ENCODE data around the gene ITK.
"Not testable (repeated sequence)": the region's sequence is repeated elsewhere in the genome, so short reads cannot be mapped to it uniquely, and the experiment has no call there.

The ITK gene

DNA sequence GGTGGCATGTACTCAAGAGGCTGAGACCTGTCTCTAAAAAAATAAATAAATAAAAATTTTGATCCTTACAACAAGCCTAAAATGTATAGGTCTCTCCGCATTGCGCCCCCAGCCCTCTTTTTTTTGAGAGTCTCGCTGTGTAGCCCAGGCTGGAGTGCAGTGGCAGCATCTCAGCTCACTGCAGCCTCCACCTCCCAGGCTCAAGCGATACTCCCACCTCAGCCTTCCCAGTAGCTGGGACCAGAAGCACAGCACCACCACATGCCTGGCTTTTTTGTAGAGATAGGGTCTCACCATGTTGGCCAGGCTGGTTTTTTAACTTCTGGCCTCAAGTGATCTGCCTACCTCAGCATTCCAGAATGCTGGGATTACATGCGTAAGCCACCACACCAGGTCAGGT lies 12.4 kb upstream of the ITK start:
- DNase-seq = no peak

DNA sequence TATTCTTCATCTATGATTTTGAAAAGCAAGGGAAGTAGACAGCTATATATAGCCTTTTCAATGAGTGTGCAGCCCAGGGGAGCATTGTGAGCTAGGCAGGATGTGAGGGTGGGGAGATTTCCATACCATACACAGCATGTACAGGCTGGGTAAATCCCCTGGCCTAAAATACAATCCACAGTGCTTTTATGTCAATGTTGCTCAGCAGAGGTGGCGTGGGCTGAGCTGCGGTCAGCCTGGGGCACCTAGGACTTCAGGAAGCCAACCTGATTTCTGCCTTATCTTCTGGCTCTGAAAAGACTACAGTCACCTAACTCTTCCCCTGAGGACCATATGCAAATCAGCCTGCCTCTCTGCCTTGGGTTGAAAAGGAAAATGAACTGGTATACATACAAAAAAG lies 8.2 kb upstream of the ITK start:
- peak; percentile 76 for DNase-seq

DNA sequence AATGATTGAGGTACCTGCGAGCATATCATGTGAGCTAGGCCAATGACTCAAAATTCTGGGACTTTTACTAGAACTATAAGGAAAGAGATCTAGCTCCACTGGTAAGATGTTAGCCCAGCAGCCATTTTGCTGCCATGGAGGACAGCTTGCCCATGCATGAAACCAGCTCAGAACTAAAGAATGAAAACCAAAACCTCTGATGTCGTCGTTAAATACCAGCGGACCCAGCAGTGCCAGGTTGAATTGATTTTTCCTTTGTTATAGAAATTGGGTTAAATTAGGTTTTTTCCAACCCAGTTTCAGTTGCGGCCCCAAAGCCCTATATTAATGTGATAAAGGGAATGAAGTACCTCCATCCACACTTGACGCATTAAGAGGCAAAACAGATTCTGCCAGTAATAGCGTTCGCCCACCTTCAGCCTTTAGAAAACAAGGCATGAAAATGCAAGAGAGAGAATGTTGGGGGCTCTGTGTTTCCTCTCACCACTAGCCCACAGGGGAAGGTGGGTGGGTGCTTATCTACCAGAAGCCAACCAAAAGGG lies 5.5 kb upstream of the ITK start:
- no peak for DNase-seq

DNA sequence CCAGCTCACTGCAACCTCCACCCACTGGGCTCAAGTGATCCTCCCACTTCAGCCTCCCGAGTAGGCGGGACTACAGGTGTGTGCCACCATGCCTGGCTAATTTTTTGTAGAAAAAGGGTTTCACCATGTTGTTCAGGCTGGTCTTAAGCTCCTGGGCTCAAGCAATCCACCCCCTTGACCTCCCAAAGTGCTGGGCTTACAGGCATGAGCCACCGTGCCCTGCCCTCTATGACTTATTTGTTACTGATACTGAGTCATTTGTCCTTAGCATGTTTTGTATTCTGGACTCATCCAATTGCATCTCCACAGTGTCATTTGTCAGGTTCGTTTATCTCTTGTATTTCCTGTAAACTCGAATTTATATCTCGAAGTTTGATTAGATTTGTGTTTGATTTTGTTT lies 2.7 kb upstream of the ITK start:
- DNase-seq = no peak

DNA sequence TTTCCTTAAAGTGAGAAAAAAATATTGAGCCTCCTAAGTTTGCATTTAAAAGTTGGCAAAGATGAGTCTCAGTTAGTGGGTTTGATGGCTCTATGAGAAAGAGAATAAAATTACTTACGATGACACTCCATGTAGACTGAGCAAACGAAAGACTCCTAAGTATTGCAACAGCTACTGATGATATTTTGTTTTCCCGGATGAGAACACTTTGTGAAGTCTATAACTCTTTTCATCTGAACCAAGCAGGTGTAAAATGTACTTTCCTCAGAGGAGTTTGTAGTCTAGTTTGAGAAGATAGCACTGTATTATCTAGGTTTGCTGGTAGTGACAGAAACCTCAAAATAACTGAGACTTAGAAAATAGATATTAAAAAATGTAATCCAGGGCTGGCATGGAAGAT lies 1.7 kb upstream of the ITK start:
- no peak for DNase-seq

DNA sequence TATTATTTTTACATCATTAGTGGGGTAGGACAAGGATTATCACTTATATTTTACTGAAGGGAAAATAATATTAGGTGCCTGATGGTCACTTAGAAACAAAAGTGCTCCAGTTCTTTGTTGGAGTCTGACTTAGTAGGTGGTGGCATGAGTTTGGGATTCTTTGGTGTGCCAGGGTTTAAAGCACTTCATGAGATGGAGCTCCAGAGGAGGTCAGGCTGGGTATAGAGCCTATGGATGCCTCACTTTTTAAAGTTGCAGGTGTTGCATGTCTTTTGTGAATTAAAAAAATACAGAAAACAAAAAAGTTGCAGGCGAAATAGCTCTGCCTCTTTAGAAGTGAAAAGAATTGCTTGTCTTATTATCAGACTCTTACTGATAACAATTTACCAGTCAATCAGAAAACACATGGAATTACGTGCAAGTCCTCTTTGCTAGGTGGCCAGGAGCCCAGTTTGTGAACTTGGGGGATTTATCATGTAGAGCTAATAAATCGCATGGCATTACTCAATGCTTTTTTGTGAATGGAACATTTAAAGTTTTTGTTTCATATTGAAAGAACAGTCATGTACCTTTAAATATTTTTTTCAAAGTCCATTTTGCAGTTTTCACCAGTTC lies 1.6 kb downstream of the ITK start:
- no peak for DNase-seq

DNA sequence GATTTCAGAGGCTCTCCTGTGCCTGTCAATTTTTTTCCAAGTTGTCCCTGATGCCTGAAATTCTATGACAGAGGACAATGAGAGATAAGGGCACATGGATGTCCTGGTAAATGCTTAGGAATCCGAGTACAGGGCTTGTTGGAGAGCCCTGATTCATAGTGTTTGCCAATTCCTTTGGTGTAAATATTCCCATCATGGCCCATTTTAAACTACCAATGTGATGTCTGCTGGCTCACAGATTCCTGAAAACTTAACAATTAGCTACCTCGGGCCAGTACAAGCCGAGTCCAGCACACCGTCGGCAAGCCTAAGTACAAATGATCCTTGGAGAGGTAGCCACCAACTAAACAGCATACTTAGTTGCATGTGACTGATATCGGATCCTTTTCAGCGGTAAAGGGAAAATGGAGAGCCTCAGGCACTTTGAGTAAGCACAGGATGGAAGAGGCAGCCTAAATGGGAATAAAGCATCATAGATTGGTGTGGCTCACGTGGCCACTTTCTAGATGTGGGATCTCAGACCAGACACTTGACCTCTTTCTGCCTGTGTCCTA lies 3.6 kb downstream of the ITK start:
- DNase-seq = no peak

DNA sequence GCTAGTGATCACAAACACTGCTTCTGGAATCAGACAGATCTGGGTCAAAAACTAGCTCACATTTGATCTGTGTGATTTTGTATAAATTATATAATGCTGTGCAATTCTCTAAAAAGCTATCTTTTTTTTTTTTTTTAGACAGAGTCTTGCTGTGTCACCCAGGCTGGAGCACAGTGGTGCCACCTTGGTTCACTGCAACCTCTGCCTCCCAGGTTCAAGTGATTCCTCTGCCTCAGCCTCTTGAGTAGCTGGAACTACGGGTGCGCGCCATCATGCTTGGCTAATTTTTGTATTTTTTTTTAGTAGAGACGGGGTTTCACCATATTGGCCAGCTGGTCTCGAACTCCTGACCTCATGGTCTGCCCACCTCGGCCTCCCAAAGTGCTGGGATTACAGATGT lies 4.5 kb downstream of the ITK start:
- DNase-seq = not testable (repeated sequence)

DNA sequence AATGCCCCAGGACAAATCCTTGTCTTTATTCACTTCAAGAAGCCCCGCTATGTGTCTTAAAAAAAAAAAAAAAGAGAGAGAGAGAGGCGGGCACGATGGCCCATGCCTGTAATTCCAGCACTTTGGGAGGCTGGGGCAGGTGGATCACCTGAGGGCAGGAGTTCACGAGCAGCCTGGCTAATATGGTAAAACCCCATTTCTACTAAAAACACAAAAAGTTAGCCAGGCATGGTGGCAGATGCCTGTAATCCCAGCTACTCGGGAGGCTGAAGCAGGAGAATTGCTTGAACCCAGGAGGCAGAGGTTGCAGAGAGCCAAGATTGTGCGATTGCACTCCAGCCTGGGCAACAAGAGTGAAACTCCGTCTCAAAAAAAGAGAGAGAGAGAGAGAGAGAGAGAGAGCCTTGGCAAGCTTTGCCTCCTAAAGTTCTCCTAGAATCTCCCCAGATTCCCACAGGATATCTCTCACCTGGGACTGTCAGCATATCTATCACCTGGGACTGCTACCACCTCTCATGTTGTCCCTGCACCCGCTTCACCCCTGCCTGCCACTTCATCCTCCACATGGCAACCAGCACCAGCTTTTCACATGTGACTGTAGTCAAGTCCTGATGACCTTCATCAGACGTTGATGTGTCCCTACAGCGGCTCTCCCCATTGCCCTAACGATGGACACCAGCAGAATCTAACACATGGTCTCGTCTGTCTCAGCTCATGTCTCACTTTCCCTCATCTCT lies 5.8 kb downstream of the ITK start:
- no peak for DNase-seq

DNA sequence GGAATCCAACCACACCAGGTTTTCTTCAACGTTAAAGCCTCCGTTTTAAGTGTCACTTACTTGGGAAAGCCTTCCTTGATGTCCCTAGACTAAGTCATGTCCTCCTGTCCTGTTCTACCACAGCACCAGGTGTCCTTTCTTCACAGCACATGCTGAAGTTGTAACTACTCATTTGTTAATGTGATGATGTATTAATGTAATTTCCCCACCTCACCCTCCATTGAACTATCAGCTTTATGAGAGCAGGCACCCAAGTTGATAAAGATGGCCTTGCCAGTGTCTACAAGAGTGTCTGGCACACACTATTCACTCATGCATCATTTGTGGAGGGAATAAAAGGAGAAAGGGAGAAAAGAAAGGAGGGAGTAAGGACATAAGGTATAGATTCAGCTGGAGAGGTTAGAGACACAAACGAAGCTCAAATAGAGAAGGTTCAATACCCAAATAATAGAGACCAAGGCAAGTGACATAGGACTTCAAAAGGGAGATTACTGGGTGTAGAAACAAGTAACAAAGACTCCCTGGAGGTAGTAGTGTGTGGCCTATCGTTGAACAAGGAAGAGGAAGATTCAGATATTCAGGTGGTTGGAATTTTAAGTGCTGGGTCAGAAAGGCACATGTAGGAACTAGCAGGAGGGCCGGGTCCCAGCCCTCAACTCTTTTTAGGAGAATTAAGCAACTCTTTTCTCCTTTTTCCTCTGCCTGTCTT lies 6.6 kb downstream of the ITK start:
- DNase-seq = no peak

DNA sequence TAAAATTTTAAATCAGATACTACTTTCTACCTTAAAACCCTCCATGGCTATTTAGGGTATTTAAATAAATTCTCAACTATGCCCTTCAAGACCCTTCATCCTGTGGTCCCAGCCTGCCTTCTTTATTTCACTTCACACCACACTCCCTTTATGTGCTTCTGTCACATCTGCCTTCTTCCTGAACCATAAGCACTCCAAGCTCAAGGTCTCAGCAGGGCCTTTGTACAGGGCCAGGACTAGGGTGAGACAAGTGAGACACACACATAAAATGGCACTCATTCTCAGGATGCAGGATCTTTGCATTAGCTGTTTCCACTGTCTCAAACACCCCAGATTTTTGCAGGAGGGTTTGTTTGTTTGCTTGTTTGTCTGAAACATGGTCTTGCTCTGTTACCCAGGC lies 7.6 kb downstream of the ITK start:
- DNase-seq = no peak

DNA sequence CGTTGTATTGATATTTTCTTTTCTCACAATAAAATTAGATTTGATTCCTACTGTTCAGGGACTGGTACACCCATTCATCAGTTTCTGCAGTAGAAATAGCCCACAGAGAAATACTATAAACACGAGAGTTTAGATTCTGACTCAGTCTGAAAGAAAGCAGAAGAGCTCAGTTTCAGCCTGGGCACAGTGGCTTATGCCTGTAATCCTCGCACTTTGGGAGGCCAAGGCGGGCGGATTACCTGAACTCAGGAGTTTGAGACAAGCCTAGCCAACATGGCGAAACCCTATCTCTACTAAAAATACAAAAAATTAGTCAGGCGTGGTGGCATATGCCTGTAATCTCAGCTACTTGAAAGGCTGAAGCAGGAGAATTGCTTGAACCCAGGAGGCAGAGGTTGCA lies 8.6 kb downstream of the ITK start:
- no peak for DNase-seq

DNA sequence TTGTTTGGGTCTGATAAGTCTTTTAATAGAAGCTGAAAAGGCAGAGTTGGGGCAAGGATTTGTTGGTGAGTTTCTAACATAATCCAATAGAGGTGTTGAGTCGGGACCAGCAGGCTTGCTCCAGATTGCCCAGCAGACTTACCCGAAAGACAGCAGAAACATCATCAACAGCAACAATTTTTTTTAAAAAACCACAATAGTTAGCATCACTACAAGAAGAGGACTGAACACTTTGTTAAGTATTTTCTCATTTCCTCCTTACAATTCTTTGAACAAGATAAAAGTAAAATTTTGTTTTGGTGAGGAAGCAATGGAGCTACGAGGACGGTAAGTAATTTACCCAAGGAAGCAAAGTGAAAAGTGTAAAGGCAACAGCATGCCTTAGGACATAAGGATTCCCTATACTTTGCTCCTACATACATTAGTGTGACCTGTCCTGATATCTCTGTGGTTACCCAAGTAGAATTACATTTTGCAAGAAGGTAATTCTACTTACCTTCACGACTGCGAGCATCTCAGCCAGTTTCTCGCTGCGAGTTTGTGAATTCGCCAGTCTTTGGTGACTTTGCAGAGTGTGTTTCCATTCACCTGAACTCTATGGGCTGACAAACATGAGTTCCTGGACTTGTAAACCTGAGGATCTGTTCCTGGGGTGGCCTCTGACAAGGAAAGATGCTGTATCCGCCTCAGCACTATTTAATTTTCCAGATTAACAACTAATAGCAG lies 13.2 kb downstream of the ITK start:
- DNase-seq = no peak

DNA sequence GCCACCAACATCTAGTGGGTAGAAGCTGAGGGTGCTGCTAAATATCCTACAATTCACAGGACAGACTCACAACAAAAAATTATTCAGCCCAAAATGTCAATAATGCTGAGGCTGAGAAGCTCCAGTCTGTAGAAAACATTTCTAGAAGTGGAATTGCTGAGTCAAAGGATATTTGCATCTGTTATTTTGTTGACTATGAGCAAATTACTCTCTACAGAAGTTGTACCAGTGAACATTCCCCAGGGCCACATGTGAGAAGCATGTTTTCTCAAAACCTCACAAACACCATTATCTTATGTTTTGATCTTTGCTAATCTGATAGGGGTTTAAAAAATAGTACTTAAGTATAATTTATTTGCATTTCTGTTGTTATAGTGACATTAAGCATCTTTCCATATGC lies 15.4 kb downstream of the ITK start:
- no peak for DNase-seq

DNA sequence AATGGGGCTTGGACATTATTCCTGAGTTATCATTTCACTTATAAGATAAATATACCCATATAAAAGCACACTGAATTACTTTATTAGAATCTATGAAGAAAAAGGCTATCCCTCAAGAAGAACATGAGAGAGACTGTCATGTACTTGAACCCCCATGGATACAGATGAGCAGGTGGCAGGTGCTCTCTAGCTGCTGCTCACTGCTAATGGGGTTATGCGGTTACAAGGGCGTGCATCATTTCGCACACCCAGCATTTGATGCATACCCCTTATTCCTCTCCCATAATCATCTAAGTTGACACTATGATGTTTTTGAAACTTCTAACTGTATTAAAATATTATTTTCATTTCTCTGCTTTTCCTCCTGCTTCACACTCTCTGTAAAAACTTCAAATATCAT lies 16.4 kb downstream of the ITK start:
- DNase-seq = no peak

DNA sequence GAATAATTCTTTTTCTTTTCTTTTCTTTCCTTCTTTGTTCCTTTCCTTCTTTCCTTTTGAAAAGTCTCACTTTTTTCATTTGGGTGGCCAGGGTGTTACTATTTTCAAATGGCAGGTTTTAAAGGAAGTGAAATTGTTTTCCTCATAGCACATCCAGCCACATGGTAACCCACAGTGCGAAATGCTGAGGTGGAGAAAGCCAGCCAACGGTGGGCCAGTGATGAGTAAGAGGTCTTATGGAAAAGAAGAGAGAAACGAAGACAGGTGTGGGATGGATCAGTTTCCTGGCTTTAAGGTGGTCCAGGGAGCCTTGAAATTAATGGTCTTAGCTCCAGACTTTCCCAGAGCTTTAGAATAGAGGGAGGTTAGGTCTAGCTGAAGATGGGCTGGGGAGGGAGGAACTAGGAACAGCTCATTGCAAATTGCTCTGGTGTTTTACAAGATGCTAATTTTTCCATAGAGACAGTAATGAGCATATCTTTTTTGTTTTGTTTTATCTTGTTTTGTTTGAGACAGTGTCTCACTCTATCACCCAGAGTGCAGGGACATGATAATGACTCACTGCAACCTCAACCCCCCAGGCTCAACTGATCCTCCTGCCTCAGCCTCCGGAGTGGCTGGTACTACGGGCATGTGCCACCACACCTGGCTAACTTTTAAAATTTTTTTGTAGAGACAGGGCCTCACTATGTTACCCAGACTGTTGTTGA lies 17.8 kb downstream of the ITK start:
- DNase-seq = no peak

DNA sequence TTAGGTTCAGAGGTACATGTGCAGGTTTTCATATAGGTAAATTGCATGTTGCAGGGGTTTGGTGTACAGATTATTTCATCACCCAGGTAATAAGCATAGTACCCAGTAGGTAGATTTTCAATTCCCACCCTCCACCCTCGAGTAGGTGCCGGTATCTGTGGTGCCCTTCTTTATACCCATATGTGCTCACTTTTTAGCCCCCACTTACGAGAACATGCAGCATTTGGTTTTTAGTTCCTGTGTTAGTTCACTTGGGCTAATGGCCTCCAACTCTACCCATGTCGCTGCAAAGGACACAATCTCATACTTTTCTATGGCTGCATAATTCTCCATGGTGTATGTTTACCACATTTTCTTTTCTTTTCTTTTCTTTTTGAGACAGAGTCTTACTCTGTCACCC lies 21.2 kb downstream of the ITK start:
- no peak for DNase-seq

DNA sequence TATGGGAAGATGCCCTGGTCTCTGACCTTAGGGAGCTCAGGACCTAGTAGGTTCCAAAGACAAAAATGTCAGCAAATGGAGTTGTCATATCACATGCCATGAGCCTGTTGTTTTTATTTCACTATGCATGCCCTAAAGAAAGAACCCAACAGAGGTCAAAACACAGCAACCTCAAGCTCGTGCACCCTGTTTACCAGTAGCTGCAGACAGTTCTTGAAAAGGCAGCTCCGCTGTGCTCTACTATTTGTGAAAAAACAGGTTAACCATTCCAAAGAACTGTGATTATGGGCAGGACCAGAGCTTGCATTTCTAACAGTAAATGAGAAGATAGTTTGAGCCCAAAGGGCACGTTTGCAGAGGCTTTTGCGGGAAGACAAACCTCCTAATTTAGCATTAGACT lies 22.8 kb downstream of the ITK start:
- no peak for DNase-seq

DNA sequence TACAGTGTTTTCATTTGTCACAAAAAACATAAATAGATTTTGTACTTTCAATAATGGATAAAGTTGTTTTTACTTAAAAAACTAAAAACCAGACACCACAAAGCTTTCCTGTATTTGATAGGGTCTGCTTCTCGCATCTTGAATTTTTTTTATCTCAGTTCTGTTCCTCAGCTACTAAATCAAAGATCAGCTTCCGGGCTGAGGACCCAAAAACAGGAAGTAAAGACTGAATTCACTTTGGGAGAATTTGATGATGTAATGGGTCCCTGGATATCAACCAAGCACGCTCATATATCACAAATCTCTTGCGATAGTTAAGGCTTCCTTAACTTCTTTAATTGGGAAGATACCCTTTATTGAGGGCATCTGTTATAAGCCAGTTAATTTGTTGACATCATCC lies 24.1 kb downstream of the ITK start:
- DNase-seq = no peak

DNA sequence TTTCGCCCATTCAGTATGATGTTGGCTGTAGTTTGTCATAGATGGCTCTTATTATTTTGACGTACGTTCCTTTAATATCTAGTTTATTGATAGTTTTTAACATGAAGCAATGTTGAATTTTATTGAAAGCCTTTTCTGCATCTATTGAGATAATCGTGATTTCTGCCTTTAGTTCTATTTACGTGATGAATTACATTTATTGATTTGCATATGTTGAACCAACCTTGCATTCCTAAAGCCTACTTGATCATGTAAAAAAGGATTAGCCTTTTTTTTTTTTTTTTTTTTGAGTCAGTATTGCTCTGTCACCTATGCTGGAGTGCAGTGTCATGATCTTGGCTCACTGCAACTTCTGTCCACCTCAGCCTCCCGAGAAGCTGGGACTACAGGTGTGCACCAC lies 25.1 kb downstream of the ITK start:
- DNase-seq = no peak

DNA sequence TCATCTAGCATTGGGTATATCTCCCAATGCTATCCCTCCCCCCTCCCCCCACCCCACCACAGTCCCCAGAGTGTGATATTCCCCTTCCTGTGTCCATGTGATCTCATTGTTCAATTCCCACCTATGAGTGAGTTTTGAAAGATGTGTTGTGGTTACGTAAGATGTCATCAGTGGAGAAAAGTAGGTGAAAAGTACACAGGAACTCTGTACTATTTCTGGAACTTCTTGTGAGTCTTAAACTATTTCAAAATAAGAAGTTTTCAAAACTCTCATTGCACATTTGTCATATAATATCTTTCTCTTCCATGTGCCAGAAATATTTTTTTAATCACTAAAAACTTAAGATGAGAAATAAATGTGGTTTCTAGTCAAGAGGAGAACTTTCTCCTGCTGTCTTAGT lies 30.0 kb downstream of the ITK start:
- not testable (repeated sequence) for DNase-seq

DNA sequence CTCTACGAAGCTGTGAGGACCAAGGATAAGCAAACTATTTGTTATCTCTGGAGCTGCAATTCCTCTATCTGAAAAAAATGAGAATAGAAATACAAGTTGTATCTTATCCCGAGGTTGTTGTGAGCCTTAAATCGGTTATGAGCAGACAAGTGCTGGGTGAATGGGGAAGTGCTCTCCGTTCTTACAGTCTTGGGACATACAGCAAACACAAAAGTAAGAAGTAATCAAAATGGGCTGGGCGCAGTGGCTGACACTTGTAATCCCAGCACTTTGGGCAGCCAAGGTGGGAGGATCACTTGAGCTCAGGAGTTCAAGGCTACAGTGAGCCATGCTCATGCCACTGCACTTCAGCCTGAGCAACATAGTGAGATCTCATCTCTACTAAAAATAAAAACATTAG lies 31.7 kb downstream of the ITK start:
- no peak for DNase-seq

Data from activated T-cell treated with anti-CD3 and anti-CD28 coated beads for 4 hours (primary cell).